ENCODE data around the gene FOCAD.

GRCh38 chr9:20844916-20845315, 160.9 kb downstream of the FOCAD start:
- TF ChIP-seq IKZF3 (tag by site-specific recombination; IDR thresholded peaks at IDR 0.05), result no peak
- TF ChIP-seq REST (tag by site-specific recombination; IDR thresholded peaks at IDR 0.05), result no peak
- TF ChIP-seq PRDM10 (tag by site-specific recombination; IDR thresholded peaks at IDR 0.05), result no peak
- TF ChIP-seq CTCF (tag by site-specific recombination; IDR thresholded peaks at IDR 0.05), result no peak
- no peak for TF ChIP-seq INSM2 (tag by site-specific recombination; IDR thresholded peaks at IDR 0.05)
- TF ChIP-seq TCF7L2 (IDR thresholded peaks at IDR 0.05; ENCODE audit: borderline replicate concordance, low read depth, low read length), result no peak
- no peak for TF ChIP-seq ZNF23 (tag by site-specific recombination; IDR thresholded peaks at IDR 0.05; ENCODE audit: borderline replicate concordance)
- TF ChIP-seq ZNF626 (tag by site-specific recombination; IDR thresholded peaks at IDR 0.05), result no peak
- no peak for TF ChIP-seq ZNF623 (tag by site-specific recombination; IDR thresholded peaks at IDR 0.05)
- TF ChIP-seq PBX3 (CRISPR knock-in tag; IDR thresholded peaks at IDR 0.05), result no peak
- no peak for TF ChIP-seq ZNF792 (tag by site-specific recombination; IDR thresholded peaks at IDR 0.05)

Measured in HEK293 (cell line).